ENCODE results near the gene RNF220. TPM values are rescaled to one million over a fixed set of nuclear protein-coding genes. Genes with fewer than 3 reads are reported as not detected.

Gene RNF220
- total and polyA plus RNA-seq, 10 donors, result 59.0 to 126 (median 71.7) TPM

DNA sequence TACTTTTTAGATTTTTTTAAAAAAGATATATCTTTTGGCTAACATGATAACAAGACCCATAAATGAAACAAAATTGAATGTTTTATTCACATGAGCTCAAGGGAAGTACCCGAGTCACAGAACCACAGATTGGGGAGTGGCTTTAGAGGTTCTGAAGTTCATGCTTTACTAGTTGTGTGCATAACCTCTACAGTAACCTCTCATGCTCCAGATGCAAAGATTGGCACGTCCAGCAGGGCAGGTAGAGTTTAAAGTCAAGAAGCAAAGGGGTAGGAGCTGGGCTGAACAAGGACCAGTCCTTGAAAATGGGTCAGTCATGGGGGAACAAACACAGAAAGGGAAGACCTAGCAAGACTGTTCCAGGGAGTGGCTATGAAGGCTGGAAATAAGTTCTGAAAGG, 109.6 kb downstream of the RNF220 start:
- 54 to 68% (median 67%) methylated on average over 2 of the region's 2 CpGs for WGBS, 5 donors
- H3K27me3 ChIP-seq (replicated peaks in 1 of 7), result peaks cover 0 to 25% (median 0%) of the 10 kb centered on the region in 7 donors
- intact Hi-C loops (cut with DNase I; ENCODE audit: low total_unique reads), result no loop called here
- no peaks in the 10 kb centered on the region for H3K9me3 ChIP-seq
- H3K36me3 ChIP-seq, result no peaks in the 10 kb centered on the region
- TF ChIP-seq POLR2A (IDR thresholded peaks at IDR 0.05) (no peak), POLR2AphosphoS5 (IDR thresholded peaks at IDR 0.05) (no peak)
- TF ChIP-seq, protein P1, sequence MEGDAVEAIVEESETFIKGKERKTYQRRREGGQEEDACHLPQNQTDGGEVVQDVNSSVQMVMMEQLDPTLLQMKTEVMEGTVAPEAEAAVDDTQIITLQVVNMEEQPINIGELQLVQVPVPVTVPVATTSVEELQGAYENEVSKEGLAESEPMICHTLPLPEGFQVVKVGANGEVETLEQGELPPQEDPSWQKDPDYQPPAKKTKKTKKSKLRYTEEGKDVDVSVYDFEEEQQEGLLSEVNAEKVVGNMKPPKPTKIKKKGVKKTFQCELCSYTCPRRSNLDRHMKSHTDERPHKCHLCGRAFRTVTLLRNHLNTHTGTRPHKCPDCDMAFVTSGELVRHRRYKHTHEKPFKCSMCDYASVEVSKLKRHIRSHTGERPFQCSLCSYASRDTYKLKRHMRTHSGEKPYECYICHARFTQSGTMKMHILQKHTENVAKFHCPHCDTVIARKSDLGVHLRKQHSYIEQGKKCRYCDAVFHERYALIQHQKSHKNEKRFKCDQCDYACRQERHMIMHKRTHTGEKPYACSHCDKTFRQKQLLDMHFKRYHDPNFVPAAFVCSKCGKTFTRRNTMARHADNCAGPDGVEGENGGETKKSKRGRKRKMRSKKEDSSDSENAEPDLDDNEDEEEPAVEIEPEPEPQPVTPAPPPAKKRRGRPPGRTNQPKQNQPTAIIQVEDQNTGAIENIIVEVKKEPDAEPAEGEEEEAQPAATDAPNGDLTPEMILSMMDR (IDR thresholded peaks at IDR 0.05 in 8 of 11, conservative IDR thresholded peaks at IDR 0.05 in 3 of 11), result no peak
- H3K4me3 ChIP-seq, result no peak overlapping the region
- no peak for DNase-seq
- no peak overlapping the region for H3K27ac ChIP-seq
- peaks cover 0 to 29% (median 4%) of the 10 kb centered on the region in 6 donors for H3K4me1 ChIP-seq

DNA sequence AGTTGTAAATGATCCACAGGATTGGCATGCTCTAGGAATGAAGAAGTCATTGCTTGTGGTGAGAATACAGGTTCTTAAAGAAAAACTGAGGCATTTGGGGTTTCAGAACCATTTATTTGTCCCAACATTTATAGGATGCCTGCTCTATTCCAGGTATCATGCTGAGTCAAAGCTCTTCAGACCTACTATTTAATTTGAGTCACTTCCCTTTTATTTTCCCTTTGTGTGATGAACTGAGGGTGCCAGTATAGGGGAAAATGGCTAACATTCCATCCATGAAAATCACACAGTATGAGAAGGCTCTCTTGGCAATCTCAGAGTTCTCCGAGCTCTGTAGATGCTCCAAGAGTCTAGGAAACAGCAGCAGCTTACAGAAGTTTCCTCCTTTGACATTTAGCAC, 110.4 kb downstream of the RNF220 start:
- no peak overlapping the region for H3K27ac ChIP-seq
- 88 to 93% (median 91%) methylated on average over 1 of the region's 1 CpG for WGBS, 5 donors
- no peak overlapping the region for H3K4me3 ChIP-seq
- TF ChIP-seq POLR2AphosphoS5 (IDR thresholded peaks at IDR 0.05), result no peak
- TF ChIP-seq, protein P1 (IDR thresholded peaks at IDR 0.05 in 8 of 11, conservative IDR thresholded peaks at IDR 0.05 in 3 of 11), result no peak
- no peak for TF ChIP-seq POLR2A (IDR thresholded peaks at IDR 0.05)
- intact Hi-C loops (cut with DNase I; ENCODE audit: low total_unique reads), result no loop called here
- no peaks in the 10 kb centered on the region for H3K9me3 ChIP-seq
- H3K27me3 ChIP-seq (replicated peaks in 1 of 7), result peaks cover 0 to 25% (median 0%) of the 10 kb centered on the region in 7 donors
- peaks cover 0 to 24% (median 4%) of the 10 kb centered on the region in 6 donors for H3K4me1 ChIP-seq
- no peaks in the 10 kb centered on the region for H3K36me3 ChIP-seq
- DNase-seq, result no peak

GRCh38 chr1:44519035-44519676, 114.1 kb downstream of the RNF220 start:
- Histone ChIP-seq H3K9me3 (no peaks in the 10 kb centered on the region), H3K36me3 (no peaks in the 10 kb centered on the region), H3K4me1 (peaks cover 0 to 12% (median 4%) of the 10 kb centered on the region in 6 donors), H3K4me3 (no peak overlapping the region), H3K27ac (peak overlapping the region in 2 of 8 donors; percentile 18 to 67), H3K27me3 (replicated peaks in 1 of 7) (peaks cover 0 to 33% (median 0%) of the 10 kb centered on the region in 7 donors)
- no peak for DNase-seq
- intact Hi-C loops (cut with DNase I; ENCODE audit: low total_unique reads), result no loop called here
- TF ChIP-seq POLR2AphosphoS5 (IDR thresholded peaks at IDR 0.05) (no peak), POLR2A (IDR thresholded peaks at IDR 0.05) (no peak)
- TF ChIP-seq, protein P1 (IDR thresholded peaks at IDR 0.05 in 8 of 11, conservative IDR thresholded peaks at IDR 0.05 in 3 of 11), result no peak
- 29 to 45% (median 30%) methylated on average over 7 of the region's 7 CpGs for WGBS, 5 donors

- intact Hi-C loops (cut with DNase I; ENCODE audit: low total_unique reads), result no loop called here
- Histone ChIP-seq H3K4me3 (no peak overlapping the region), H3K27me3 (replicated peaks in 1 of 7) (peaks cover 0 to 23% (median 0%) of the 10 kb centered on the region in 7 donors), H3K36me3 (no peaks in the 10 kb centered on the region), H3K27ac (no peak overlapping the region), H3K4me1 (peaks cover 0 to 12% (median 4%) of the 10 kb centered on the region in 6 donors), H3K9me3 (no peaks in the 10 kb centered on the region)
- TF ChIP-seq, protein P1 (IDR thresholded peaks at IDR 0.05 in 8 of 11, conservative IDR thresholded peaks at IDR 0.05 in 3 of 11), result no peak
- TF ChIP-seq POLR2AphosphoS5 (IDR thresholded peaks at IDR 0.05) (no peak), POLR2A (IDR thresholded peaks at IDR 0.05) (no peak)
- WGBS, 5 donors, result 81 to 93% (median 82%) methylated on average over 5 of the region's 5 CpGs
- DNase-seq, result no peak
Measured at GRCh38 chr1:44521378-44522080, 116.5 kb downstream of the RNF220 start.

Measured in spleen (tissue), 11 donors.